ENCODE results near the gene CCSER1.
"Not testable (repeated sequence)": the region's sequence is repeated elsewhere in the genome, so short reads cannot be mapped to it uniquely, and the experiment has no call there.

The CCSER1 gene

DNA sequence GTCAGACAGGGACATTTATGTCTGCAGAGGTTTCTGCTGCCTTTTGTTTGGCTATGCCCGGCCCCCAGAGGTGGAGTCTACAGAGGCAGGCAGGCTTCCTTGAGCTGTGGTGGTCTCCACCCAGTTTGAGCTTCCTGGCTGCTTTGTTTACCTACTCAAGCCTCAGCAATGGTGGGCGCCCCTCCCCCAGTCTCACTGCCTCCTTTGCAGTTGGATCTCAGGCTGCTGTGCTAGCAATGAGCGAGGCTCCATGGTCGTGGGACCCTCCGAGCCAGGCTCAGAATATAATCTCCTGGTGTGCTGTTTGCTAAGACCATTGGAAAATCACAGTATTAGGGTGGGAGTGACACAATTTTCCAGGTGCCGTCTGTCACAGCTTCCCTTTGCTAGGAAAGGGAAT, 578.3 kb downstream of the CCSER1 start:
- DNase-seq (ENCODE audit: low read depth): not testable (repeated sequence)

DNA sequence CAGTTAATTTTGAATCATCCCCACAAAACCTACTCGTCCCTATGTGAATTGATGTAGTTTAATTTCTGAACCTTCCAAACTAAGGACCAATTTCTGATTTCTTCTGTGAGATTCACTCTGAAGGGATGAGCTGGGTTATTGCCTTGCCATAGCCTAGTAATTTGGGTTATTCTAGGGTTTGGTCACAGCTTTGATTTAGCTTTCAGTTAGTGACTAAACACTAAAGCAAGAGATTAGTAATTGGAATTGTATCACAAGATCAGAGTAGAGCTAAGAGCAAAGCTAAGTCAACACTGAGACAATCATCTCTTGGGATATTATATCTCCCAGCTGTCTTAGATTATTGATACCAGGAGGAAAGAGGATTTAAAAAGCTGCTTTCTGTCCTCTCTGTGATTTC, 588.0 kb downstream of the CCSER1 start:
- DNase-seq (ENCODE audit: low read depth): no peak

DNA sequence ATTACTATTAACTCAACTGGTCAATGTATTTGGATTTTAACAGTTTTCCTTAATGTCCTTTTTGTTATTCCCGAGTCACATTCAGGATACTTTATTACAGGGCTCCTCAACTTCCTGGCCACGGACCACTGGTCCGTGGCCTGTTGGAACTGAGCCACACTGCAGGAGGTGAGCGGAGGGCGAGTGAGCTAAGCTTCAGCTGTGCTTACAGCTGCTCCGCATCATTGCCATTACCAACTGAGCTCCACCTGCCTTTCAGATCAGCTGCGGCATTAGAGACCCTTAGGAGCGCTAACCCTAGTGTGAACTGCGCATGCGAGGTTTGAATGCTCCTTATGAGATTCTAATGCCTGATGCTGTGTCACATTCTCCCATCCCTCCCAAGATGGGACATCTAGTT, 591.7 kb downstream of the CCSER1 start:
- DNase-seq (ENCODE audit: low read depth): no peak

DNA sequence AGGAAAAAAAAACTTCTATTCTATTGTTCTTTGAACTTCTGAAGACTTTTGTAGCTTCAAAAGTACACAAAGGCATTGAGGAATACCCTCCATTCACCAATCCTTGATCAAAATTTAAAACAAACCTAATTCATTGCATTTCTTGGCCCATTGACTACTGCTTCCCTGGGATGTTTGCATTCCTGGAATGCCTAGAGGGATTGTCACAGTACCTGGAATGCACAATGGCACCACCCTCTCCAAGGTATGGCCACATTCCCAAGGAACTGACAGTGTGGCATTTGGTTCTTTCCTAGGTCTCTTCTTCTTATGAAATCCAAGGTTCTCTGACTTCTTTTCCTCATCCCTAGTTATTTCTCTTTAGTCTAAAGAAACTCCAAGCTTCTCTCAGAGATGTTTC, 600.7 kb downstream of the CCSER1 start:
- peak; percentile 5 for DNase-seq (ENCODE audit: low read depth)

DNA sequence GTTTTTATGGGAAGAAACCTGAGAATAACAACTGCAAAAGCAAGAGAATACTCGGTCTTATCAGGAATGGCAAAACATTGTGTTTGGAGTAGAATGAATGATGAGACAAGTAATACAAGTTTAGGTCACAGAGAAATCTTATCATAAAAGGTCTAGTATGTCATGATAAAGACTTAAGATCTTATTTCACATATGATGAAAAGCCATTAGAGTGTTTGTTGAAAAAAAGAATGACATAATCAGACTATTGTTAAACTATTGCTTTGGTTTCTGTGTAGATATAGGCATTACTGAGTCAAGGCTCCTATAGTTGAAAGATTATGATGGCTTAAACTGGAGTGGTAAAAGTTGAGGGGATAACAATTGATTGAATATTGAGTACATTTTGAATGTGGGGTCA, 603.6 kb downstream of the CCSER1 start:
- DNase-seq (ENCODE audit: low read depth): no peak

DNA sequence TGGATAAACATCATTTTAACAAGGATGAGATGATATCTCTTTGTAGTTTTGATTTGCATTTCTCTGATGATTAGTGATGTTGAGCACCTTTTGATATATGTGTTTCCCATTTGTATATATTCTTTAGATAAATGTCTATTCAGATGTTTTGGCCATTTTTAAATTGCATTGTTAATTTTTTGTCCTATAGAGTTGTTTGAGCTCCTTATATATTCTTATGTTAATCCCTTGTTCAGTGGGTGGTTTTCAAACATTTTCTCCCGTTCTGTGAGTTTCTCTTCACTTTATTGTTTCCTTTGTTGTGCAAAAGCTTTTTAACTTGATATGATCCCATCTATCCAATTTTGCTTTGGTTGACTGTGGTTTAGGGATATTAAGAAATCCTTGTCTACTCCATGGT, 606.0 kb downstream of the CCSER1 start:
- no peak for DNase-seq (ENCODE audit: low read depth)

DNA sequence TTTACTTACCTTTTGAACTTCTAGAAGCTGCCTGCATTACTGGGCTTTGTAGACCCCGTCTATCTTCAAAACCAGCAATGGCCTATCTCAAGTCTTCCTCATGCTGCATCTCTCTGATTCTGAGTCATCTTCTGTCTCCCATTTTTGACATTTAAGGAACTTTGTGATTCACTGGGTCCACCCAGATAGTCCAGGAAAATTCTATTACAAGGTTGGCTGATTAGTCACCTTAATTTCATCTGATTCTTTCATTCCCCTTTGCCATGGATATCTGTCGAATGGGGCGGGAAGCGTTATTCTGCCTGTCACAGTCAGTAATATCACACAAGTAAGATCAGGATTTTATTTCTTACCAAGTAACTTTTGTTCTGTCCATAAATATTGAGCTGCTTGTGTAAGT, 618.0 kb downstream of the CCSER1 start:
- DNase-seq (ENCODE audit: low read depth): peak; percentile 17

DNA sequence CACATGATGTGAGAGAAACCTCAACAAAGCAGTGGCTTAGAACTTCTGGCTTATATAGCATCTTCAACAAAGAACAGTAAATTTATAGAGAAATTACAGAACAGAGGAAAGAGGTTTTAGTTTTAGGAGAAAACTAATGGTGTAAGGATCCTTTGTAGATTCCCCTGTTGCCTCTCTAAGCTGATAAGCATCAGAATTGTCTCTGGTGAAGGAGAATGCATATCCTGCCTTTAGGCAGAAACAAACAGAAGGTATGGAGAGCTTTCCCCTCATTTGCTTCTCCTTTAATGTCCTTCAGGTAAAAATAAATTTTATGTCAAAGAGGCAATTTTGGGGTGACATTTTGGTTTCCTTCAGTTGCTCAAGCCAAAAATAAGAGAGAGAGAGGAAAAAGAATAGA, 625.9 kb downstream of the CCSER1 start:
- DNase-seq (ENCODE audit: low read depth): no peak

DNA sequence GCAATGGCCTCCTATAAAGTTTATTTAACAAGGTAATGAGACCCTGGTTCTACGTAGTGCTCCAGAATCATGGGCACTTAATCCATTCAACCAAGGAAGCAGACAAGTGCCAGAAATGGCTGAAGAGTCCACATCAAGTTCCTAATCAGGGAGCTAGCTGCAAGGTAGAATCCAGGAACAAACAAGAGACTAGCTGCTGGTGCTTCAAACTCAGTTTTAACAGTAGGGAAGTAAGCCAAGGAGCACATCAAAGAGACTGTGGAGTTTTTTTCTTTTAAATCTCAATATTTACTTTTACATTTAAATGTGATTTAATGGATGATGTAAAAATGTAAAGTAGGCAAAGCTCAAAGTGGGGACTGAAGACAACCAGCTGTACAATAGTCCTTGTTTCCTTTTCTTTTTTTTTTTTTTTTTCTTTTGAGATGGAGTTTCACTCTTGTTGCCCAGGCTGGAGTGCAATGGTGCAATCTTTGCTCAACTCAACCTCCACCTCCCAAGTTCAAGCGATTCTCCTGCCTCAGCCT, 630.4 kb downstream of the CCSER1 start:
- DNase-seq (ENCODE audit: low read depth): no peak

DNA sequence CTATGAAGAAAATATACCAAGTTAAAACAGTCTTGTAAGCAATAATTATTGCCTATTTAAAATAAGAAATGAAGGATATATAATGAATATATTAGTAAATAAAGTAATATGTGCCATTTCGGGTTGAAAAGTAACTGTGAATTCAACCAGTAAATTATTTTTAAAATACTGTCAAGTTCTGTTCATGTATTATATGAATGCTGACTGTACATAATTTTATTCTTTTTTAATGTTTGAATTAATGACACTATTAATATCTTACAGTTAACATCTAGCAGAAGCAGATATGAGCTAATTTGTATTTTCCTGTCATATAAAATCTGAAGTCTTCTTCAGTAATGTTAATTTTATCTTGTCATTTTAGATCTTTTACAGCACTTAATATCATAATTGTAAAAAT, 632.9 kb downstream of the CCSER1 start:
- no peak for DNase-seq (ENCODE audit: low read depth)

DNA sequence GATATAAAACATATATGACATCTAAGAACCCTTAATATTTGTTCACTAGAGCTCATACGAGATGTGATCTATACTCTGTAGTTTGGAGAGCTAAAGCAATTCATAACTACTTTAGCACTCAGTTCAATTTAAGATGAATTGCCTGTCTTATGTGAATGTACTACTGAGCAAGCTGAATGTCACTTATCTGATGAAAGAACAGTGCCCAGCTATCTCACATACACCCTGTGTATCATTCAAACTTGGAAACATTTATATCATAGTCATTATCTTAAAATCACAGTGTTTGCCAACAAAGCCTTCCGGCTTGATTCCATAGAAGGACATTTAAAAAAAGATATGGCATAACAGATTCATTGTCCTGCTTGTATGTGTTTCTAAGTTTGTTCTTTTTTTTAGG, 639.6 kb downstream of the CCSER1 start:
- DNase-seq (ENCODE audit: low read depth): no peak

DNA sequence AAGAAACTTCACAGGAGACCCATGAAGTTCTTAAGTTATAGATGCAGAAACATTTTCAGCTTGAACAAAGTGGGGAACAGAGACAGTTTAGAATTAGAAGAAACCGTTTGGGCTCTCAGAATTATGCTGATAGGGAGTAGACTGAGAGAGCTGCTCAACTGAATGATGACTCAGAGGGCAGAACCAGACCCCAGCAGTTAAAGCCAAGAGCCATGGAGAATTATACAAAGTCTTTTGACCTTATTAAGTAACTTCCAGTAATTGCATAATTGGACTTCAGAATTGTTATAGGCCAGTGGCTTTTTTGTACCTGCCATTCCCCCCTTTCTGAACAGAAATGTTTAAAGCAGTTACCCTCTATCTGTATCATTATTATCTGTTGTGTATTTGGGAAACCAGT, 642.1 kb downstream of the CCSER1 start:
- peak; percentile 15 for DNase-seq (ENCODE audit: low read depth)

DNA sequence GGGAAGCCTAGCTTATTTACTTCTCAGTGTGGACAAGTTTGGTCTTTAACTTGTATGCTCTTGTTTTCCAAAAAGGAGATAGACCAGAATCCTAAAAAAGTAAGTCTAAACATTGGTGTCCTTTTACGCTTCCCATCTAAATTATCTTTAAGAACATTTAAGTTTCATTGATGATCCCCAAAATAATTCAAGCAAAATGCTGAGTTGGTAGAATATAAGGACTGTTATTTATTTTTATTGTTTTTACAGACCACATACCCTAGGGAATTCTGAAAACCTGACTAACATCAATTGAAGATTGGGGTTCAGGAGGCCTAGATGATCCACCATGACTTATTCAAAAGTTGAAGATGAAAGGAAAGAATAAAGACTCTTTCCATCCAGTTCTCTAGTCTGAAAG, 653.0 kb downstream of the CCSER1 start:
- no peak for DNase-seq (ENCODE audit: low read depth)

DNA sequence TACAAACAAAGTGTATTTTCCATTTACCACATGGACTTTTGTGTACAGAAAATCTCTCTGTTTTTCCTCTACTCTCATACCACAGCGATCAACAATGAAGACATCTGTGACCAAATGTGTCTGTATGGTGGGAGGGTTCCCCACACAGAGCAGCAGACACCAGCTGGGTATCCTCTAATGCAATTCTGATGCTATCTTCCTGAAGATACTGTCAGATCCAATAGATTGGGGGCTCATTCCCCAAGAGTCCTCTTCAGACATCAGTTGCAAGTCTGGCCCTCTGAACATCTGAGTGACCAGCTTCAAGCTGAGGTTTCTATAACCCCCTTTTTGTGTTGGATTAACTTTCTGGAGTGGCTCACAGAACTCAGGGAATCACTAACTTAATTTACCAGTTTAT, 659.4 kb downstream of the CCSER1 start:
- DNase-seq (ENCODE audit: low read depth): no peak

DNA sequence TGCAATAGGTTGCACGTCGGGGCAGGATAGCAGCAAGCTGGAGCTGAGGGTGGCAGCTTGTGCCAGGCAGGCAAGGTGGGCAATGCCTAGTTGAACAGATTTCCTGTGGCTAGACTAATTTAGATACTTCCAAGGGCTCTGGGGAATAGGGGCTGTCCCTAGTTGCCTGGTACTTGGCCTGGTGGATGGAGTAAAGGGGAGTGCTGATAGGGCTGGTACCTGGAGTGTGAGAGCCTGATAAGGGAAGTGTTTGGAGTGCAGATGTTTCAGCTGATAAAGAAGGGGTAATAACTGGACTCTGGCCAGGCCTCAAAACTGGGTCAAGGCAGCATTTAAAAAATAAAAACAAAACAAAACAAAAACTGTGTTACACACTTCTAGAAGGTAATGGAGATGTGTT, 665.5 kb downstream of the CCSER1 start:
- DNase-seq (ENCODE audit: low read depth): no peak

DNA sequence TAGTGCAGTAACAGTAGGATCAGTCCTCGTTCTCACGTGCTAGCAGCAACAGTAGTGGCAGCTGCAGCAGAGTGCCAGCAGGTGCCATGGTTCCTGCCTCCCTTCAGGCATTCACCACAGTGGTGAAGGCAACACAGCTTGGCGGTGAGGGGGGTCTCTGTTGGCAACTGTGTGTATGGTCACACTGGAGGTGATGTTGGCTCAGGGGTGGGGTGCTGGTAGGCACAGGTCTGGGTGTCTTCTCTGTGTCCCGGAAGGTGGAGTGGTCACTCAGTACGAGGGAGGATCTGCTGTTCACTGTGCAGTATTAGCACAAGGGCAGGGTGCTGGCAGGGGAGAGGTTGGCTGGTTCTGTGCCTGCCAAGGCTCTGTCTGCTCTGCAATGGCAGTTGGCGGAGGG, 671.8 kb downstream of the CCSER1 start:
- DNase-seq (ENCODE audit: low read depth): no peak

DNA sequence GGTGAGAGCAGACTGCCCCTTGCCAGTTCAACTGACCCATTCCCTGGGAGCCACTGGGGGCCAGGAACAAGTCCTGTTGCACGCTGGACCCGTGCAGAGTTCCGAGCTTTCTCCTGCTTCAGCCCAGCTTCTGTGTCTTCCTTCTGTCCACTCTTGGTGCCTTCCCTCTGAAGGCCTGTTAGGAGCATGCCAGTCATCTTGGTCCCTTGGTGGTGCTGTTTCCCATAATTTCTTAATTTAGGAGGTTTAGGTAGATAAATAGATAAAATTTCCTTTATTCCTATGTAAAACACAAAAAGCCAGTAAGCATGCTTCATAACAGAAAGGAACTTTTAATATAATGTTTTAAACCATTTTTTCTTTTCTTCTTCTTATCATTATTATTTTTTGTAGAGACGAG, 672.7 kb downstream of the CCSER1 start:
- no peak for DNase-seq (ENCODE audit: low read depth)

DNA sequence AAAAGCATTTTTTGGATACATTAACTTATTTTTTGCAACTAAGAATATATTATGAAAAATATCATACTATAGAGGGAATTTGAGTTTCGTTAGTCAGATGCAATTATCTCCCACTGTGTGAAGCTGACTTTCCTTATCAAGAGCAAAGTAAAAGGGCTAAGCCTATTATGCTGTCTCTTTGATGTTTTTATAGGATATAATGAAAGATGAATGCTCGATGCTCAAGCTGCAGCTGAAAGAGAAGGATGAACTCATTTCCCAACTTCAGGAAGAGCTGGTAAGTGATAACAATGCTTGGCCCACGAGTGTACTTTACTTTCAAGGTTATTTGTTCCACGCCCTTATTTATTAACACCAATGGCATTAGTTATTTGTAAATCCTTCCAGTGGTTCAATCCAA, 688.4 kb downstream of the CCSER1 start:
- DNase-seq (ENCODE audit: low read depth): no peak

DNA sequence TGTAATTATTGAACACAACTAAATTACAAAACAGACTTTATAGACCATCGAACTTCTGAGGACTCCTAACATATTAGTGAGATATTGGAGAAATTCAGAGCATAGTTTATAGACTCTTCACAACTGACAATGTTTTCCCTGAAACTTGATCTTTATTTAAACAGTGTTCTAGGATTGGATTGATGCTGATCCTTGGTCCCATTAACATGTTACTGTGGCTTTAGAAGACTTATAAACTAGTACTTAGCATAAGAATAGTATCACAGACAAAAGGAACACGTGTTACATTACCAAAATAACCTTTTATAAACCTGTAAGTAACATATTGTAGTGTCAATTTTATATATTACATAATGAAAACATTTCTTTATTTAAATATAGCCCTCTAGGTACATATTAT, 689.6 kb downstream of the CCSER1 start:
- no peak for DNase-seq (ENCODE audit: low read depth)

DNA sequence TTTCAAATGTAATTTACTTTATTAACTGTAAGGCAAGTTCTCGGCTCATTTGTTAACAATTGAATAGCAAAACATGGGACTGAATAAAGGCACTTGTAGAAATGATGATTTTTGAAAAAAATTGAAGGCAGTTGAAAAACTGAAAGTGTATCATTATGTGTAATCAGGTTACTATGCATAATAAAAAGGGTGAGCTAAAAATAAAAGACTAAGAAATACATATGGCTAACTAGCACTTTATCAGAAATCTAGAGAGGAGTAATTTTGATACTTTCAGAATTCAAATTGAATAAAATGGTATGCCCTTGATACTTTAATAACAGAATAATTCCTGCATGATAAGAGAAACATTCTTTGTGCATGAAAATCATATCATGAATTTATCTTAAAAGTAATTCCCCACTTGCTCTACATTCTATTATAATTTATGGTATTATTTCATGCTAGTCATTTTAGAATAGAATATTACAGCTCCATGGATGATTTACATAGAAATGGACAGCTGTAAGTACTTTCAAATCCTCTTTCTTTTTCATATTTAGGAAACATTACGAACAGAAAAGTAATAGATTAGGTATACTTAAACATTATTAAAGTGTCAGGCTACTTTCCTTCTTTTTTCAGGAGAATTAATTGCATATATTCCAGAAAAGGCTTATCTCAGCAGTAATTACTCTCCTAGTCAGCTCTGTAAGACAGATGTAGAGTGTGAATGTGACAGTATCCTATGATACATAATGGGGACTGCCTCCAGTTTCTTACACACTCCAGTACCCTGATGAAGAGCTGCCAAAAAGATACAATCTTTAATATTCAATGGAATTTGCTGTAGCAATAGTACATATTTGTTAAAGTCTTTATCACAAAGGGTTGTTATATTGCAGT, 697.3 kb downstream of the CCSER1 start:
- DNase-seq (ENCODE audit: low read depth): no peak

DNA sequence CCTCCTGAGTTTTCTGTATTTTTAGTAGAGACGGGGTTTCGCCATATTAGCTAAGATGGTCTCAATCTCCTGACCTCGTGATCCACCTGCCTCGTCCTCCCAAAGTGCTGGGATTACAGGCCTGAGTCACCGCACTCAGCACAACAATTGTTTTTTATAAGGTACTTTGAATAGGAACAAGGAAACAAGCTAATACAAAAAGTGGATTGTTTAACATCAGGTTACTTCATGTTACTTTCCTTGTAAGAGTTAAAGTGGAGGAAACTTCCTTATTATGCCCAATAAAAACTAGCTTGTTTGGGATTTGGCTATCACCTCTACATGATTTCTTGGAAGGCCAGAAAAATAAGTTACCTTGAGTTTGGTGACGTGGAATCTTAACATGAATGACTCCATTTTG, 698.7 kb downstream of the CCSER1 start:
- no peak for DNase-seq (ENCODE audit: low read depth)

DNA sequence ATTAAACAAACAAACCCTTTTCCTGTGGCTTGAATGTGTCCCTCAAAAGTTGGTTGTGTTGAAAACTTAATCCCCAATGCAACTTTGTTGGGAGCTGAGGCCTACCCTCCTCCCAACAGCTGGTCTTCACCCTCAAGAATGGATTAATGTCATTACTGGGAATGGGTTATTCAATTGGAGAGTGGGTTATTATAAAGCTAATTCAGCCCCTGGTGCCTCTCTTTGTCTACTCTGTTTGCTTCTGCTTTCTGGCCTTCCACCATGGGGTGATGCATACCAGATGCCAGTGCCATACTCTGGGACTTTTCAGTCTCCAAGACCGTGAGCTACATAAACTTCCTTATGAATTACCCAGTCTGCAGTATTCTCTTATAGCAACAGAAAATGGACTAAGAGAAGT, 706.5 kb downstream of the CCSER1 start:
- no peak for DNase-seq (ENCODE audit: low read depth)

DNA sequence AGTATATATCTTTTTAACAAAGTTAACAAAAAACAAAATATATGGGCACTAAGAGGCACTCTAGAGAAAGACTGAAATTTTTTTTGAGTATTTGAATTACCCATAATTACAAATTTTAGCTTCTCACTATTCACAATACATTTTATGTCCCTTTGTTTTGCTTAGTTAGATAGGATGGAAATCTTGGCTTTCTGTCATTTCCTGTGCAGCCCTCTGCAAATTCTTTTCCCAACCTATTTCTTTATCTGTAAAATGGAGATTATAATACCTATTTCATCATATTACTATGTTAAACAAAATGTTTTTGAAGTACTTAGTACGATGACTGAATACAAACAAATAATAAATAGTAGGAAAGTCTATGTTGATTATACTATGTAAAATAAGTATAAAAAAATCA, 710.0 kb downstream of the CCSER1 start:
- peak; percentile 20 for DNase-seq (ENCODE audit: low read depth)

DNA sequence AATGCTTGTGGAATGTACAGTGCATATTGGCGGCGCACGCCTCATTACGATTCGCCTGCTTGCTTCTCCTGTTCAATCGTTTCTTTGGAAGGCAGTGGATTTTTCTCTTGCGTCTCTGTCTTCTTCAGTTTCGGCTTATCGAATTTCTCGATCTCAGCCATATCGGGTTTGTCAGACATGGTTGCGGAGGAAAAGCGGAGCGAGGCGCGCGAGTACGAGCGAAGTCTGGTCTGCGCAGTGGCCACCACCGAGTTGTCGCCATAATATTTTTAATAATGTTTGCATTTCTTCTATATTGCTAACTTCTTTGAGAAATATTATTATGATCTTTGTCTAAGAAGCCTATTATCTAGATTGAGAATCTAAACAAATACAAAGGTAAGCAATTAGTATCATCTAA, 711.7 kb downstream of the CCSER1 start:
- not testable (repeated sequence) for DNase-seq (ENCODE audit: low read depth)
